Activated naive CD4-positive, alpha-beta T cell treated with anti-CD3 and anti-CD28 coated beads, Interleukin-2, amount 50 U/mL, for 24 hours (primary cell): Measurements from ENCODE around the gene KDM3B.

Experiments used
- H3K27ac Mint-ChIP-seq: one replicate; pipeline ENCODE4 v1.8.0; 2021; ENCODE audit warnings: mild to moderate bottlenecking, mixed read lengths
- H3K27me3 Mint-ChIP-seq: one replicate; pipeline ENCODE4 v1.8.0; 2021; ENCODE audit warnings: mixed read lengths
- H3K36me3 Mint-ChIP-seq: one replicate; pipeline ENCODE4 v1.8.0; 2021; ENCODE audit warnings: mixed read lengths
- H3K4me1 Mint-ChIP-seq: one replicate; pipeline ENCODE4 v1.8.0; 2021; ENCODE audit warnings: mixed read lengths
- H3K4me3 Mint-ChIP-seq: one replicate; pipeline ENCODE4 v1.8.0; 2021; ENCODE audit warnings: mild to moderate bottlenecking, mixed read lengths
- H3K9me3 Mint-ChIP-seq: one replicate; pipeline ENCODE4 v1.8.0; 2021; ENCODE audit warnings: mixed read lengths

KDM3B gene

GRCh38 chr5:138418444-138418843 is 66.0 kb downstream of the KDM3B start:
- no peaks in the 10 kb centered on the region for H3K4me1 Mint-ChIP-seq
- H3K36me3 Mint-ChIP-seq: peaks cover 10% of the 10 kb centered on the region
- H3K27me3 Mint-ChIP-seq: no peaks in the 10 kb centered on the region
- no peaks in the 10 kb centered on the region for H3K9me3 Mint-ChIP-seq
- no peak overlapping the region for H3K27ac Mint-ChIP-seq
- H3K4me3 Mint-ChIP-seq: no peak overlapping the region

DNA sequence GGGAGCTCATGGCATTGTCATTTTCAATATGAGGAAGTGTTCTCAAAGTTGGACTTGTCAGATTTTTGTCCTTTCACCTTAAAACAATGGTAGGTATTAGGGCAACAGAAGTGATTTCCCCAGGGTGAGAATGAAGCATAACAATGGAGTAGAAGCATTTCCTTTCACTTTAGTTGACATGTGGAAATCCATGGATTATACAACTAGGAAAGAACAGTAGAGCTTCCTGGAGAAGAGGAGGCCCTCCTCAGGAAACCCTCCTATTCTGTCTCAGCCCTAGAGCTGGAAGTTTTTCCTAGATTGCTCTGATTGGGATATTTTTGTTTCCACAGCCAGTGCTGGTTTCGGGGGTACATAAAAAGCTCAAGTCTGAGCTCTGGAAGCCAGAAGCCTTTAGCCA is 72.6 kb downstream of the KDM3B start:
- H3K9me3 Mint-ChIP-seq: no peaks in the 10 kb centered on the region
- H3K36me3 Mint-ChIP-seq: peaks cover 26% of the 10 kb centered on the region
- H3K4me3 Mint-ChIP-seq: no peak overlapping the region
- no peaks in the 10 kb centered on the region for H3K4me1 Mint-ChIP-seq
- no peak overlapping the region for H3K27ac Mint-ChIP-seq
- H3K27me3 Mint-ChIP-seq: no peaks in the 10 kb centered on the region

GRCh38 chr5:138435943-138436342 is 83.5 kb downstream of the KDM3B start:
- H3K4me3 Mint-ChIP-seq: no peak overlapping the region
- peaks cover 12% of the 10 kb centered on the region for H3K36me3 Mint-ChIP-seq
- H3K27ac Mint-ChIP-seq: peak overlapping the region; percentile 35
- no peaks in the 10 kb centered on the region for H3K9me3 Mint-ChIP-seq
- no peaks in the 10 kb centered on the region for H3K27me3 Mint-ChIP-seq
- peaks cover 23% of the 10 kb centered on the region for H3K4me1 Mint-ChIP-seq

GRCh38 chr5:138438003-138438723 is 85.7 kb downstream of the KDM3B start:
- Mint-ChIP-seq H3K4me3 (peak overlapping the region; percentile 85), H3K36me3 (peaks cover 8% of the 10 kb centered on the region), H3K9me3 (no peaks in the 10 kb centered on the region), H3K27me3 (no peaks in the 10 kb centered on the region), H3K27ac (peak overlapping the region; percentile 55), H3K4me1 (peaks cover 23% of the 10 kb centered on the region)

- no peaks in the 10 kb centered on the region for H3K9me3 Mint-ChIP-seq
- H3K27ac Mint-ChIP-seq: peak within 1 kb of the TSS; percentile 55
- H3K4me1 Mint-ChIP-seq: peaks cover 23% of the 10 kb centered on the region
- H3K4me3 Mint-ChIP-seq: peak within 1 kb of the TSS; percentile 85
- H3K36me3 Mint-ChIP-seq: peaks cover 8% of the 10 kb centered on the region
- no peaks in the 10 kb centered on the region for H3K27me3 Mint-ChIP-seq
These were observed 86.4 kb downstream of the KDM3B start, which contains the start of gene REEP2 for GRCh38 chr5:138438724-138439476. Gene REEP2 (plus strand): TSS chr5:138439057. CDS start chr5:138439209, 152 bp downstream.

DNA sequence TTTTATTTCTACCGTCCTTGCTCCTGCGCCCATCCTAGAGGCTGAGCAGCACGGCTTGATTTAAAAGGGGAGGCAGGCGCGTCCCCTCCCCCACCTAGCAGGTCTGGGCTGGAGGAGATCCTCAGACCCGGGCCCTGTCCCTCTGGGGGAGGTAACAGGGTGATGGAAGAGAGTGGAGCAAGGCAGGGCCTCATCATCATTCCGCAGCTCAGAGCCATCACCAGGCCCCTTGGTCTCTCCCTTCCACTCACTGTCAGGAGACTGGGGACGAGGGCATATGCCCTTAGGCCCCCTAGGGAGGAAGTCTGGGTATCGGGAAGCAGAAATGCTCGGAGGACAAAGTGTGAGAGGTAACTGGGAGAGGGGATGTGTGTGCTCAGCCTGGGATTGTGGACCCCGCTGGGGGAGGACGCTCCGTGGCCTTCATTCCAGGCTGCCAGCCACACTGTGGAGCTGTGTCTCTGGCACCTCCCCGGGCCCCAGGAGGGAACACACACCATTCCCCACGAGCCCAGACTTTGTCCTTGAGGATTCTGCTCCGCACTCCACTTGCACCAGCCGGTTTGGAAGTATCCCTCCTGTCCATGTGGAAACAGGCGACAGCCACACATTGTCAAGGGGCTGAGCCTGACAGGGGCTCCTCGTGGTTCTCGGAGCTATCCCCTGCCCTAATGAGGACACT is 87.1 kb downstream of the KDM3B start:
- H3K9me3 Mint-ChIP-seq: no peaks in the 10 kb centered on the region
- H3K4me3 Mint-ChIP-seq: peak overlapping the region; percentile 66
- peaks cover 7% of the 10 kb centered on the region for H3K36me3 Mint-ChIP-seq
- H3K27me3 Mint-ChIP-seq: no peaks in the 10 kb centered on the region
- no peak overlapping the region for H3K27ac Mint-ChIP-seq
- H3K4me1 Mint-ChIP-seq: peaks cover 23% of the 10 kb centered on the region

DNA sequence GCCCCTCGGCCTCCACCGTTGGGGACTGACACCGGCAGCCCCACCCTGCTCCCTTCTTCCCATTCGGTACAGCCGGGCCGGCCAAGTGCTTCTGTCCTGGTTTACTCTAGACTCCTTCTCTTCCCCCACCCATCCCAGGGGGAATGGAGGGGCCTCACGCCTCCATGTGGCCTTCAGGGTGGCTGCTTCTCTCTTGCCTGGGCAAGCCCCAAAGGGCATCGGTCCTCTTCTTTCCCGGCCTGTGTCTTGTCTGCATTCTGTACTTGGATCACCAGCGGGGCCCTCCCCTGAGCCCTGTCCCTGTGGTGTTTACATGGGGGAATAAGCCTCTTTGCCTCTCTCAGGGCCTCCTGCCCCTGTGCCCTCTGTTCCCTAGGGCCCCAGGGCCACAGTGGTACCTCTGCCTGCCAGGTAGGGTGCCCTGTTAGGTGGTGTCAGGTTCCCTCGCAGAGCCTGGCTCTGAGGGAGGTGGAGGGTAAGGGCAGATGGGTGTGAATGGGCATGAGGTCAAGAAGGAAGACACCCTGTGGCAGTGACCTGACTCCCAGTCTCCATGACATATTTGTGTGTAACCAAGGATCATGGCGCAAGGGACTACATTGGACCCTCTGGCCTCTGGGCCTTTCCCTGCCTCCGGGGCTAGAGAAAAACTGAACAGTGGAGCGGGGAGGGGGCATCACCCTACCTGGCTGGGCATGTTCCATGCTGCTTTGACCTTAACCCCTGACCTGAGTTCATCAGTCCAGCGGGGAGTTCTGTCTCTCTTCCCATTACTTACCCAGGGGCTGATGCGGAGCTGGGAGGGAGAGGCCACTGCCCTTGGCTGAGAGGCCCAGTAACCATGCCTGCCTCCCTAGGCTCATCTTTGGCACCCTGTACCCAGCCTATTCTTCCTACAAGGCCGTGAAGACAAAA is 87.9 kb downstream of the KDM3B start:
- Mint-ChIP-seq H3K27me3 (no peaks in the 10 kb centered on the region), H3K4me3 (peak overlapping the region; percentile 66), H3K4me1 (peaks cover 23% of the 10 kb centered on the region), H3K9me3 (no peaks in the 10 kb centered on the region), H3K27ac (peak overlapping the region; percentile 30), H3K36me3 (peaks cover 5% of the 10 kb centered on the region)

GRCh38 chr5:138441221-138441620 is 88.7 kb downstream of the KDM3B start:
- Mint-ChIP-seq H3K4me1 (peaks cover 23% of the 10 kb centered on the region), H3K36me3 (no peaks in the 10 kb centered on the region), H3K27me3 (no peaks in the 10 kb centered on the region), H3K27ac (no peak overlapping the region), H3K9me3 (no peaks in the 10 kb centered on the region), H3K4me3 (no peak overlapping the region)

GRCh38 chr5:138444078-138444773 is 91.7 kb downstream of the KDM3B start:
- no peak overlapping the region for H3K4me3 Mint-ChIP-seq
- H3K27me3 Mint-ChIP-seq: no peaks in the 10 kb centered on the region

DNA sequence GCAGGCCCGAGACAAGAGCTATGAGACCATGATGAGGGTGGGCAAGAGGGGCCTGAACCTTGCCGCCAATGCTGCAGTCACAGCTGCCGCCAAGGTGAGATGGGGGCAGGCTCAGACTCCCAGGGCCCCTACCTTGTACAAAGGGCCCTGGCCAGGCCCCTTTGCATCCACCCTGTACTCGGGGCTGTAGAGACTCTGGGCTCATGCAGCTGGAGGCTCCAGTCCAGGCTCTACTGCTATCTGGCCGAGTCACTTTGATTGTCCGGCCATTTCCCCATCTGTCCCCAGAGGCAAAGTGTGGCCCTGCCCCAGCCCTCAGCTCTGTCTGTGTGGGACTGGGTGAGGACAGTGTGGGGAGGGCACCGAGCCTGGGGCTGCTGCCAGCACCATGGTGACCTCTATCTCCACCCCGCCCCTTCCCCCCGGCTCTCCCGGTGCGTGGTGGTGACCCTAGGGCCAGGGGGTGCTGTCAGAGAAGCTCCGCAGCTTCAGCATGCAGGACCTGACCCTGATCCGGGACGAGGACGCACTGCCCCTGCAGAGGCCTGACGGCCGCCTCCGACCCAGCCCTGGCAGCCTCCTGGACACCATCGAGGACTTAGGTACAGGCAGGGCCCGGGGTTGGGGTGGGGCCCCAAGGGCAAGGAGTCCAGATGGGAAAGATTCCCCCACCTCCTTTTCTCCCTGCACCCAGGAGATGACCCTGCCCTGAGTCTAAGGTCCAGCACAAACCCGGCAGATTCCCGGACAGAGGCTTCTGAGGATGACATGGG is 92.5 kb downstream of the KDM3B start:
- Mint-ChIP-seq H3K36me3 (no peaks in the 10 kb centered on the region), H3K4me1 (peaks cover 6% of the 10 kb centered on the region), H3K9me3 (no peaks in the 10 kb centered on the region), H3K27ac (no peak overlapping the region), H3K4me3 (no peak overlapping the region), H3K27me3 (no peaks in the 10 kb centered on the region)

More at GRCh38 chr5:138444078-138444773, 91.7 kb downstream of the KDM3B start:
- Mint-ChIP-seq H3K27ac (no peak overlapping the region), H3K36me3 (no peaks in the 10 kb centered on the region), H3K4me1 (peaks cover 8% of the 10 kb centered on the region), H3K9me3 (no peaks in the 10 kb centered on the region)

DNA sequence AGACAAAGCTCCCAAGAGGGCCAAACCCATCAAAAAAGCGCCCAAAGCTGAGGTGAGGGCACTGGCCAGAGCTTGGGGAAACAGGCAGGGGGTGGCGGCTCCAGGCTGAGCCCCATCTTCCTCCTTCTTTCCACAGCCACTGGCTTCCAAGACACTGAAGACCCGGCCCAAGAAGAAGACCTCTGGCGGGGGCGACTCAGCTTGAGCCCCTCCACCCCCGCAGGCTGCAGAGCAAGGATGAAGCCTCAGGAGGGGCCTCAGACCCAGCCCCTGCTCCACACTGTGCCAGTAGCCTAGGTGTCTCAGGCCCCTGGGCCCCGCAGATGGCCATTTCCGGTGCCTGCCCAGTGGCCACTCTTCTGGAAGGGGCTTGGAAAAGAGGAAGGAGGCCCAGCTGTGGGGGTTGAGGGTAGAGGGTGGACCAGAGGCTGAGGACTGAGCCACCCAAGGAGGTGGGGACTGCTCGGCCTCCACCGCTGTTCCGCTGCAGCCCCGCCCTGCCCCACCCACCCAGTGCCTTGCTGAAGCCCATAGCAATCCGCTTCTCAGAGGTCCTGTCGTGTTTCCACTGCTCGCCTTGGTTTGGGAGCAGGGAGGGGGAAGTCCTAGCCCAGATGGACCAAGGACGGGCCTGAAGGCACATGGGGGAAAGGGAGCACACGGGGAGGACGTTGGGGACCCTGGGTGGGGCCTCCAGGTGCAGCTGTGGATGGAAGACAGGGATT is 93.2 kb downstream of the KDM3B start:
- Mint-ChIP-seq H3K27me3 (no peaks in the 10 kb centered on the region), H3K4me3 (no peak overlapping the region), H3K36me3 (no peaks in the 10 kb centered on the region), H3K27ac (no peak overlapping the region), H3K9me3 (no peaks in the 10 kb centered on the region), H3K4me1 (peaks cover 5% of the 10 kb centered on the region)

DNA sequence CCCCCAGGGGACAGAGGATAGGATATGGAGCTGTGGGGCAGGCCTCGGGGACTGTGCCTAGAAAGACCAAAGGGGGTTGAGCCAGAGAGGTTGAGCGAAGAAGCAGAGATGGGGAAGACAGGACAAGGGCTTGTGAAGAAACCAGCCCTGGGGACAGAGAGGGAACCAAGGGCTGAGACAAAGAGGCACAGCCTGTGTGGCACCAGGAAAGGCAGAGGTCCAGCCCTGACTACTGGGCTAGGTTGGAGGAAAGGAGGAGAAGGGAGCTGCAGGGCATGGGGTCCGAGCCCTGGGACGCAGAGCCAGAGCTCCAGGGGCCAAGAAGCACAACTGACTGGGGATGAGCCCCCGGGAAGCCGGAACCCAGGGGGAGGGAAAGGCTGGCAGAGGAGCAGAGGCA is 95.6 kb downstream of the KDM3B start:
- H3K27me3 Mint-ChIP-seq: no peaks in the 10 kb centered on the region
- peaks cover 5% of the 10 kb centered on the region for H3K4me1 Mint-ChIP-seq
- H3K27ac Mint-ChIP-seq: no peak overlapping the region
- H3K9me3 Mint-ChIP-seq: no peaks in the 10 kb centered on the region
- H3K4me3 Mint-ChIP-seq: no peak overlapping the region
- H3K36me3 Mint-ChIP-seq: no peaks in the 10 kb centered on the region

DNA sequence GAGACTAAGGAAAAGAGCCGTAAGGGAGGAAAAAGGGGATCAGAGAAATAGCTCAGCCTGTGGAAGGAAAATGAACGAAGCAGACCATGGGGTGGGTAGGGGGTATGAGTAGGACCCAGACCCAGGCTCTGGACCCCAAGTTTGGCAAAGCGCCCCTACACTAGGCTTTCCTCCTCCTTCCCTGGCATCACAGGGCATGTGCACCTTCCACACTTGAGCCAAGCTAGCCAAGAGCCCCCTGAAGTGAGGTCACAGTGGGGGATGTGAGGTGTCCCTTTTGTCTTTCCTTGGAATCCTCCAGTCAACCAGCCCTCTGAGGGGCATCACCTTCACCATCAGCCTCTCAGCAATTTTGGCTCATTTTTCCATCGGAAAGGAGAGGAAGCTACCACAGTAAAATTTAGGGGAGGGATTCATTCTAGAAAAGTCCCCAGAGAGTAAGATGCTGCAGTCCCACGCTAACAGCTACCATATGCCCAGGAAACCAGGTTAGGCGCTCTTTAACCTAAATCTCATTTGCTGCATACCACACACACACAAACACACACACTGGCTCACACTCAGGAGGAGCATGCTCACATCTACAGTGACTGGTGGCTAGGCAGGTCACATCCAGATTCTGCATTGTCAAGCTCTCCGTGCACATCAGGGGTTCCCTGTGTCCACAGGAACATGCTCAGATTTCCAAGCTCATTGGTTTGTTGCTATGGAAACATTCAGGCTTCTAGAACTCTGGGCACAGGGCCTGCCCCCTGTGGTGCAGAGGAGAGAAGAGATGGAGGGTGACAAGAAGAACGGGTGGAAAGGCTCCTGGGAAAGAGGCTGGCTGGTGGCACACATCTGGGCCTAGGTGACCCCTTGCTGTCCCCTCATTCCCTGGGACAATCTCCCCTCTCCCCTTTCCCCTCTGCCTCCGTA is 96.3 kb downstream of the KDM3B start:
- H3K36me3 Mint-ChIP-seq: no peaks in the 10 kb centered on the region
- no peak overlapping the region for H3K4me3 Mint-ChIP-seq
- no peaks in the 10 kb centered on the region for H3K9me3 Mint-ChIP-seq
- no peaks in the 10 kb centered on the region for H3K27me3 Mint-ChIP-seq
- no peak overlapping the region for H3K27ac Mint-ChIP-seq
- H3K4me1 Mint-ChIP-seq: peaks cover 5% of the 10 kb centered on the region
